ENCODE results near the gene GMPPB.

DNA sequence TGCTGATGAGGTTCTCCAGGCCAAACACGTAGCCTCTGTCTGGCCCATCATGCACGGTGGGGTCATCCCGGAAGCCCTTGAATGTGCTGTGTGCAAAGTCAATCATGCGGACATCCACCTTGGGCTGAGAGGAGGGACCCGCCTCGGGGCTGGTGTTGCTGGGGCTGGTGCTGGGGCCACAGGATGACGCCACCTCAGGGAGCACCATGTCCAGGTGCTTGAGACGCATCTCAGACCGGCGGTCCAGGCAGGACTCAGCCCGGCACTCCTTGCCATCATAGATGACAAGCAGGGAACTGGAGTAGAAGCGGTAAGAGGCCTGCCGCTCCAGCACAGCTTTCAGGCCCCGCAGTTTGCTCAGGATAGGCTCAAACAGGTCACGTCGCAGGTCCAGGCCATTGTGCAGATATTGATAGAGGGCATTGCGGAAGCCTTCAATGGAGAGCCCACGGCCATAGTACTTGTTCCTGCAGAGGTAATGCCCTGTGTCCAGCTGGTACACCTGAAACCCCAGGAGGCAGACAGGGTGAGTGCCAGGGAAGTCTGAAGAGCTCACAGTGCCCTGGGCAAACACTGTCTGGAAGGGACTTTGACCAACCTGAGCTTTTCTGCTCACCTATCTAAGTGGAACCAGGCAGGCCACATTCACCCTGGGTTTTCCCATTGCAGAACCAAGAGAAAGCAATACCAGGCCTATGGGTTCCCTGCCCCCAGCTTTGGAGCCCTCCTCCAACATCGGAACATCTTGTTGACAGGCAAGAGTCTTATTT, 3.6 kb upstream of the GMPPB start:
- no peak for TF ChIP-seq RNF2 (IDR thresholded peaks at IDR 0.05; ENCODE audit: borderline replicate concordance, low read depth, low read length, missing control alignments, poor library complexity, severe bottlenecking)
- no peak for TF ChIP-seq CTCF (IDR thresholded peaks at IDR 0.05; ENCODE audit: control extremely low read depth in 1 of 3, insufficient read depth in 1 of 3, low read depth in 1 of 3, low read length in 3 of 3)
- no peak for TF ChIP-seq CBX5 (IDR thresholded peaks at IDR 0.05; ENCODE audit: low read depth, low read length)
- no peak for TF ChIP-seq POLR2AphosphoS5 (IDR thresholded peaks at IDR 0.05; ENCODE audit: low read depth, low read length)
- TF ChIP-seq EZH2 (IDR thresholded peaks at IDR 0.05; ENCODE audit: low read depth, low read length, severe bottlenecking) = no peak
- TF ChIP-seq, protein P1, sequence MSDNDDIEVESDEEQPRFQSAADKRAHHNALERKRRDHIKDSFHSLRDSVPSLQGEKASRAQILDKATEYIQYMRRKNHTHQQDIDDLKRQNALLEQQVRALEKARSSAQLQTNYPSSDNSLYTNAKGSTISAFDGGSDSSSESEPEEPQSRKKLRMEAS (IDR thresholded peaks at IDR 0.05) = no peak
- no peak for TF ChIP-seq POLR2A (IDR thresholded peaks at IDR 0.05; ENCODE audit: control extremely low read depth in 1 of 2, low read depth in 2 of 2, low read length in 2 of 2)
- TF ChIP-seq HDAC2 (IDR thresholded peaks at IDR 0.05; ENCODE audit: borderline replicate concordance in 1 of 2, low read depth in 2 of 2, low read length in 2 of 2) = no peak
- TF ChIP-seq MAFK (IDR thresholded peaks at IDR 0.05; ENCODE audit: low read depth, low read length) = no peak
- no peak for TF ChIP-seq NRF1 (IDR thresholded peaks at IDR 0.05; ENCODE audit: low read depth, low read length)

Data from H1 (cell line).